ENCODE data around the gene NAP1L5. TPM values are rescaled to one million over a fixed set of nuclear protein-coding genes. Genes with fewer than 3 reads are reported as not detected.

Gene NAP1L5
- total and polyA plus RNA-seq, 9 of the 15 experiments (the other 6 are each of a cell fraction or from before 2014, with no cell fraction given): 2.4 to 10.6 (median 7.0) TPM

DNA sequence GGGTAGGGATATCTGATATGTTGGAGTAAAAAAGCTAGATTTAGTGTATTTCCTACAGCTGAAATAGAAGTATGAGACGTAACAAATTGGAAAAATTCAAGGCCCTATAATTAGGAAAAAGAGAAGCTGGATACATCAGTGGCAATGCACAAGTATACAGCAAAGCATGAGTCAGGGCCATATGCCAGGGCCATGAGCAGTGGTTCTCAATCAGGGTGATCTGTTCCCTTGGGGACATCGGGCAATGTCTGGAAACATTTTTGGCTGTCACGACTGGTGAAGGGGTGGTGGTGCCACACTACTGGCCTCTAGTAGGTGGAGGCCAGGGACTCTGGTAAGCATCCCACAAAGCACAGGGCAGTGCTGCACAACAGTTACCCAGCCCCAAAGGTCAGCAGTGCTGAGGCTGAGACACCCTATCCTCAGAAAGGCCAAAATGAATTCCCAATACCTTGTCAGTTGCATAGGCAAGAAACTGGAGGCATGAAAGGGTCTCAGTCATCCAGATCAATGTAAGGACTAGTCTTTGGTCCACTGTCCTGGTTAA lies 36.8 kb upstream of the NAP1L5 start (continued):
- TF ChIP-seq, protein P1, sequence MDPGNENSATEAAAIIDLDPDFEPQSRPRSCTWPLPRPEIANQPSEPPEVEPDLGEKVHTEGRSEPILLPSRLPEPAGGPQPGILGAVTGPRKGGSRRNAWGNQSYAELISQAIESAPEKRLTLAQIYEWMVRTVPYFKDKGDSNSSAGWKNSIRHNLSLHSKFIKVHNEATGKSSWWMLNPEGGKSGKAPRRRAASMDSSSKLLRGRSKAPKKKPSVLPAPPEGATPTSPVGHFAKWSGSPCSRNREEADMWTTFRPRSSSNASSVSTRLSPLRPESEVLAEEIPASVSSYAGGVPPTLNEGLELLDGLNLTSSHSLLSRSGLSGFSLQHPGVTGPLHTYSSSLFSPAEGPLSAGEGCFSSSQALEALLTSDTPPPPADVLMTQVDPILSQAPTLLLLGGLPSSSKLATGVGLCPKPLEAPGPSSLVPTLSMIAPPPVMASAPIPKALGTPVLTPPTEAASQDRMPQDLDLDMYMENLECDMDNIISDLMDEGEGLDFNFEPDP (CRISPR knock-in tag; IDR thresholded peaks at IDR 0.05): no peak
- no peak for TF ChIP-seq MTA3 (IDR thresholded peaks at IDR 0.05; ENCODE audit: borderline replicate concordance)

GRCh38 chr4:88732714-88733368 lies 35.2 kb upstream of the NAP1L5 start:
- intact Hi-C loops (cut with micrococcal nuclease) (no loop called here), in situ Hi-C loops (cut with MboI) (no loop called here)
- H3K79me2 ChIP-seq (ENCODE audit: control insufficient read depth, insufficient read depth, low read length): no peaks in the 10 kb centered on the region
- H3K36me3 ChIP-seq (ENCODE audit: control insufficient read depth, insufficient read depth, low read length): peaks cover 51% of the 10 kb centered on the region; the same call in 2 of the 3 replicates
- WGBS (ENCODE audit: insufficient coverage, low coverage, missing lambda C conversion rate): 81% methylated on average over 5 of the region's 5 CpGs
- ATAC-seq (no peak), FAIRE-seq (no peak), DNase-seq (ENCODE audit: extremely low read depth in 1 of 4, low spot score in 3 of 4) (no peak)
- H3K4me2 ChIP-seq (ENCODE audit: insufficient read depth, low read length): no peak overlapping the region
- H2AFZ ChIP-seq (ENCODE audit: low read depth, low read length): no peak overlapping the region
- TF ChIP-seq, protein P2, sequence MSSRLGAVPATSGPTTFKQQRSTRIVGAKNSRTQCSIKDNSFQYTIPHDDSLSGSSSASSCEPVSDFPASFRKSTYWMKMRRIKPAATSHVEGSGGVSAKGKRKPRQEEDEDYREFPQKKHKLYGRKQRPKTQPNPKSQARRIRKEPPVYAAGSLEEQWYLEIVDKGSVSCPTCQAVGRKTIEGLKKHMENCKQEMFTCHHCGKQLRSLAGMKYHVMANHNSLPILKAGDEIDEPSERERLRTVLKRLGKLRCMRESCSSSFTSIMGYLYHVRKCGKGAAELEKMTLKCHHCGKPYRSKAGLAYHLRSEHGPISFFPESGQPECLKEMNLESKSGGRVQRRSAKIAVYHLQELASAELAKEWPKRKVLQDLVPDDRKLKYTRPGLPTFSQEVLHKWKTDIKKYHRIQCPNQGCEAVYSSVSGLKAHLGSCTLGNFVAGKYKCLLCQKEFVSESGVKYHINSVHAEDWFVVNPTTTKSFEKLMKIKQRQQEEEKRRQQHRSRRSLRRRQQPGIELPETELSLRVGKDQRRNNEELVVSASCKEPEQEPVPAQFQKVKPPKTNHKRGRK (tag; IDR thresholded peaks at IDR 0.05): no peak
- TF ChIP-seq CBX1 (IDR thresholded peaks at IDR 0.05; ENCODE audit: low read depth) (no peak), ELF4 (CRISPR knock-in tag; IDR thresholded peaks at IDR 0.05) (no peak), ZNF316 (IDR thresholded peaks at IDR 0.05) (peak; percentile 68), TEAD4 (IDR thresholded peaks at IDR 0.05; ENCODE audit: low read length) (no peak), TEAD4 (CRISPR knock-in tag; IDR thresholded peaks at IDR 0.05; ENCODE audit: borderline replicate concordance) (no peak), C11orf30 (IDR thresholded peaks at IDR 0.05; ENCODE audit: low read depth) (peak; percentile 53)
- H3K9me1 ChIP-seq (ENCODE audit: control insufficient read depth, insufficient read depth, low read length): no peaks in the 10 kb centered on the region
- BruUV-seq (replicated peaks): no TSS peak
- no peaks in the 10 kb centered on the region for H3K9me3 ChIP-seq (replicated peaks; ENCODE audit: control insufficient read depth, insufficient read depth, low read depth, low read length)
- peaks cover 0 to 2% of the 10 kb centered on the region in 2 experiments; a peak in 1 of 5 replicates for H3K4me1 ChIP-seq (replicated peaks in 1 of 2; ENCODE audit: control insufficient read depth in 2 of 2, insufficient read depth in 2 of 2, low read length in 2 of 2)
- no peak overlapping the region for H3K9ac ChIP-seq (ENCODE audit: insufficient read depth in 1 of 2, low read depth in 2 of 2, low read length in 2 of 2)
- no peak overlapping the region for H3K4me3 ChIP-seq
- CTCF ChIA-PET (ENCODE audit: low intra/inter-chr PET ratio): no interaction called here
- POLR2A ChIA-PET: no interaction called here
- H3K27me3 ChIP-seq (ENCODE audit: control insufficient read depth in 2 of 2, insufficient read depth in 2 of 2, low read length in 2 of 2): no peaks in the 10 kb centered on the region
- H4K20me1 ChIP-seq (replicated peaks; ENCODE audit: control insufficient read depth, insufficient read depth, low read length): no peaks in the 10 kb centered on the region
- no peak overlapping the region for H3K27ac ChIP-seq (ENCODE audit: extremely low read depth, low read depth, low read length)

All from K562 (cell line).